Measurements from ENCODE around the gene PARD3.

PARD3 gene

GRCh38 chr10:34734918-34735317 lies 80.2 kb downstream of the PARD3 start:
- 100% methylated on average over 1 to 2 of the region's 3 CpGs for WGBS, 2 experiments
- peaks cover 13% of the 10 kb centered on the region for H3K4me1 ChIP-seq (ENCODE audit: control insufficient read depth, insufficient read depth, low read length)
- no peak overlapping the region for H3K27ac ChIP-seq (ENCODE audit: insufficient read depth, low read depth, low read length, poor library complexity, severe bottlenecking)
- no peaks in the 10 kb centered on the region for H3K36me3 ChIP-seq (ENCODE audit: control insufficient read depth, insufficient read depth, low read length)
- no peaks in the 10 kb centered on the region for H3K27me3 ChIP-seq (ENCODE audit: control insufficient read depth, insufficient read depth, low read length, poor library complexity, severe bottlenecking)
- no peak overlapping the region for H3K4me3 ChIP-seq (ENCODE audit: insufficient read depth, low read depth, low read length)
- no peaks in the 10 kb centered on the region for H3K9me3 ChIP-seq (ENCODE audit: control insufficient read depth, low read length)

GRCh38 chr10:34732926-34733325 lies 82.2 kb downstream of the PARD3 start:
- Histone ChIP-seq H3K4me3 (ENCODE audit: insufficient read depth, low read depth, low read length) (no peak overlapping the region), H3K9me3 (ENCODE audit: control insufficient read depth, low read length) (no peaks in the 10 kb centered on the region), H3K4me1 (ENCODE audit: control insufficient read depth, insufficient read depth, low read length) (peaks cover 6% of the 10 kb centered on the region), H3K27ac (ENCODE audit: insufficient read depth, low read depth, low read length, poor library complexity, severe bottlenecking) (no peak overlapping the region), H3K27me3 (ENCODE audit: control insufficient read depth, insufficient read depth, low read length, poor library complexity, severe bottlenecking) (no peaks in the 10 kb centered on the region), H3K36me3 (ENCODE audit: control insufficient read depth, insufficient read depth, low read length) (no peaks in the 10 kb centered on the region)
- 55 to 57% methylated on average over 4 of the region's 4 CpGs for WGBS, 2 experiments

GRCh38 chr10:34731885-34732701 lies 83.0 kb downstream of the PARD3 start:
- Histone ChIP-seq H3K27ac (ENCODE audit: insufficient read depth, low read depth, low read length, poor library complexity, severe bottlenecking) (no peak overlapping the region), H3K36me3 (ENCODE audit: control insufficient read depth, insufficient read depth, low read length) (no peaks in the 10 kb centered on the region), H3K4me3 (ENCODE audit: insufficient read depth, low read depth, low read length) (no peak overlapping the region), H3K27me3 (ENCODE audit: control insufficient read depth, insufficient read depth, low read length, poor library complexity, severe bottlenecking) (no peaks in the 10 kb centered on the region), H3K9me3 (ENCODE audit: control insufficient read depth, low read length) (no peaks in the 10 kb centered on the region), H3K4me1 (ENCODE audit: control insufficient read depth, insufficient read depth, low read length) (peaks cover 2% of the 10 kb centered on the region)
- WGBS, 2 experiments: 90 to 93% methylated on average over 6 to 7 of the region's 7 CpGs

GRCh38 chr10:34731213-34731612 lies 83.9 kb downstream of the PARD3 start:
- 96 to 99% methylated on average over 2 of the region's 2 CpGs for WGBS, 2 experiments
- Histone ChIP-seq H3K9me3 (ENCODE audit: control insufficient read depth, low read length) (no peaks in the 10 kb centered on the region), H3K27me3 (ENCODE audit: control insufficient read depth, insufficient read depth, low read length, poor library complexity, severe bottlenecking) (no peaks in the 10 kb centered on the region), H3K27ac (ENCODE audit: insufficient read depth, low read depth, low read length, poor library complexity, severe bottlenecking) (no peak overlapping the region), H3K4me1 (ENCODE audit: control insufficient read depth, insufficient read depth, low read length) (no peaks in the 10 kb centered on the region), H3K36me3 (ENCODE audit: control insufficient read depth, insufficient read depth, low read length) (no peaks in the 10 kb centered on the region), H3K4me3 (ENCODE audit: insufficient read depth, low read depth, low read length) (no peak overlapping the region)

DNA sequence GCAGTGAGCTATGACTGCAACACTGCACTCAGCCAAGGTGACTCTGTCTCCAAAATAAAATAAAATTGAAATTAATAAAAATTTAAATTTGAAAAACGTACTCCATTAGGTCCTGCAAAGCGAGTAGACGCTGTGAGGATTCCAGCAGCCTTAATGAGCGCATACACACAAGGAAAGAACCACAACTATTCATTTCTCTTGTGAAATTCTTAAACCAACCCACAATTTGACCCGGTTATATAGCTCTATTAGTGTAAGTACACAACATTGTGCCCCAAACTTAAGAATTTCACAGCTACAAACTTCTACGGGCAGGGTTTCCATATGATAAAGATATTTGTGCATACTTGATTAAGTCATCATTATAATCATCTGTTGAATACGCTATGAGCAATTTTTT lies 84.4 kb downstream of the PARD3 start:
- Histone ChIP-seq H3K9me3 (ENCODE audit: control insufficient read depth, low read length) (no peaks in the 10 kb centered on the region), H3K4me3 (ENCODE audit: insufficient read depth, low read depth, low read length) (no peak overlapping the region), H3K27ac (ENCODE audit: insufficient read depth, low read depth, low read length, poor library complexity, severe bottlenecking) (no peak overlapping the region), H3K36me3 (ENCODE audit: control insufficient read depth, insufficient read depth, low read length) (no peaks in the 10 kb centered on the region), H3K27me3 (ENCODE audit: control insufficient read depth, insufficient read depth, low read length, poor library complexity, severe bottlenecking) (no peaks in the 10 kb centered on the region), H3K4me1 (ENCODE audit: control insufficient read depth, insufficient read depth, low read length) (no peaks in the 10 kb centered on the region)
- WGBS, 2 experiments: 89 to 97% methylated on average over 6 to 7 of the region's 7 CpGs

DNA sequence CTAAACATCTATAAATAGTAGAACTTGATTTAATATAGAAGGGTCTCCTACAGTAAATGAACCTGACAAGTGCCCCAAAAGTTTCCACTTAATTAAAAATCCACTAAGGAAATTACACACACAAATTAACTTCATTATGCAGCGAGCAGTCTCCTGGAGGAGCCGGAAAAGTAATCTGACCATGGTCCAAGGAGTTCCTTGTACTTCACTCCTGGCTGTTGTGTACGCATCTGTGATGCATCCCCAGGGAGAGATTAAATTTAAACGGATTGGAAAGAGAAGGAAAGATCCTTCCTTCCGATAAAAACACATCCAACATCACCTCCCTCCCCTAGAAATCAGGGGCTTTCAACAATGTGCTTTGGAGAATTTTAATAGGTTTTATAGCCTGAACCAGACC lies 85.5 kb downstream of the PARD3 start:
- H3K27ac ChIP-seq (ENCODE audit: insufficient read depth, low read depth, low read length, poor library complexity, severe bottlenecking): no peak overlapping the region
- no peaks in the 10 kb centered on the region for H3K27me3 ChIP-seq (ENCODE audit: control insufficient read depth, insufficient read depth, low read length, poor library complexity, severe bottlenecking)
- no peak overlapping the region for H3K4me3 ChIP-seq (ENCODE audit: insufficient read depth, low read depth, low read length)
- H3K4me1 ChIP-seq (ENCODE audit: control insufficient read depth, insufficient read depth, low read length): no peaks in the 10 kb centered on the region
- H3K9me3 ChIP-seq (ENCODE audit: control insufficient read depth, low read length): no peaks in the 10 kb centered on the region
- 95 to 97% methylated on average over 3 to 4 of the region's 5 CpGs for WGBS, 2 experiments
- no peaks in the 10 kb centered on the region for H3K36me3 ChIP-seq (ENCODE audit: control insufficient read depth, insufficient read depth, low read length)

GRCh38 chr10:34728361-34728760 lies 86.7 kb downstream of the PARD3 start:
- no peaks in the 10 kb centered on the region for H3K4me1 ChIP-seq (ENCODE audit: control insufficient read depth, insufficient read depth, low read length)
- H3K36me3 ChIP-seq (ENCODE audit: control insufficient read depth, insufficient read depth, low read length): no peaks in the 10 kb centered on the region
- 89 to 91% methylated on average over 1 of the region's 1 CpG for WGBS, 2 experiments
- no peak overlapping the region for H3K4me3 ChIP-seq (ENCODE audit: insufficient read depth, low read depth, low read length)
- no peaks in the 10 kb centered on the region for H3K27me3 ChIP-seq (ENCODE audit: control insufficient read depth, insufficient read depth, low read length, poor library complexity, severe bottlenecking)
- no peaks in the 10 kb centered on the region for H3K9me3 ChIP-seq (ENCODE audit: control insufficient read depth, low read length)
- no peak overlapping the region for H3K27ac ChIP-seq (ENCODE audit: insufficient read depth, low read depth, low read length, poor library complexity, severe bottlenecking)

DNA sequence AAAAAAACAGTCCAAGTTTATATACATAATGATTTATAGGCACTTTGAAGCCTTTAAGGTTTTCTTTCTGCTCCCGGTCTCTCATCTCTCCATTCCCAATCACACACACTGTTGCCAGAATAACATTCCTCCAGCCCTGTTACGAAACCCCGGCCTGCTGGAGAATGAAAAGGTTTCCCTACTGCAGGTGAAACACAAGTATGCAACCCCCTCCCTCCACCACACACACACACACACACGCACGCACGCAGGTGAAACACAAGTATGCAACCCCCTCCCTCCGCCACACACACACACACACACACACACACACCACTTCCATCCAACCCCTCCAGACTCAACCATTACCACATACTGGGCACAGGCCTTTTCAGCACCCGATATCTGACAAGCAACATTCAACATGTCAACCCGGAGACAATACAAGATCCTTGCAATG lies 87.5 kb downstream of the PARD3 start:
- Histone ChIP-seq H3K27me3 (ENCODE audit: control insufficient read depth, insufficient read depth, low read length, poor library complexity, severe bottlenecking) (no peaks in the 10 kb centered on the region), H3K36me3 (ENCODE audit: control insufficient read depth, insufficient read depth, low read length) (no peaks in the 10 kb centered on the region), H3K9me3 (ENCODE audit: control insufficient read depth, low read length) (no peaks in the 10 kb centered on the region), H3K4me1 (ENCODE audit: control insufficient read depth, insufficient read depth, low read length) (no peaks in the 10 kb centered on the region), H3K27ac (ENCODE audit: insufficient read depth, low read depth, low read length, poor library complexity, severe bottlenecking) (no peak overlapping the region), H3K4me3 (ENCODE audit: insufficient read depth, low read depth, low read length) (no peak overlapping the region)
- 80% methylated on average over 9 of the region's 9 CpGs for WGBS, 2 experiments

DNA sequence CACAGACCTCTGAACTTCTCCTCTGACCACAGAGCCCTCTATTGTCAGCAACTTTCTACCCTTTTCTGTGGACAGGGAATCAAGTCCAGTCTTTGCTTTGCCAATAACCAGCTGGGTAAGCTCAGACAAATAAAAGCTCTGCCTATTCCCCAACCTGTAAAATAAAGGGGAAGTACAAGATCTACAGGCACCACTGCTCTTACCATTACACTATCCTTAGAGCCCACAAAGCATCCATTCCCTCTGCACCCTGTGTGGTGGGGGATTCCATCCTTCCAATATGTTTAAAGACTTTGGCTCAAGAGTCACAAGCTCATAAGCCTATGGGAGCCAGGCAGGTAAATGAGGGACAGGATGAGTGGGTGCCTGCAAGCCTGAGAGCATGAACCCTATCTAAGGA lies 88.2 kb downstream of the PARD3 start:
- Histone ChIP-seq H3K9me3 (ENCODE audit: control insufficient read depth, low read length) (no peaks in the 10 kb centered on the region), H3K36me3 (ENCODE audit: control insufficient read depth, insufficient read depth, low read length) (no peaks in the 10 kb centered on the region), H3K27me3 (ENCODE audit: control insufficient read depth, insufficient read depth, low read length, poor library complexity, severe bottlenecking) (no peaks in the 10 kb centered on the region), H3K4me1 (ENCODE audit: control insufficient read depth, insufficient read depth, low read length) (no peaks in the 10 kb centered on the region), H3K4me3 (ENCODE audit: insufficient read depth, low read depth, low read length) (no peak overlapping the region), H3K27ac (ENCODE audit: insufficient read depth, low read depth, low read length, poor library complexity, severe bottlenecking) (no peak overlapping the region)

GRCh38 chr10:34723750-34724149 lies 91.3 kb downstream of the PARD3 start:
- no peaks in the 10 kb centered on the region for H3K36me3 ChIP-seq (ENCODE audit: control insufficient read depth, insufficient read depth, low read length)
- H3K27me3 ChIP-seq (ENCODE audit: control insufficient read depth, insufficient read depth, low read length, poor library complexity, severe bottlenecking): no peaks in the 10 kb centered on the region
- no peaks in the 10 kb centered on the region for H3K9me3 ChIP-seq (ENCODE audit: control insufficient read depth, low read length)
- no peak overlapping the region for H3K27ac ChIP-seq (ENCODE audit: insufficient read depth, low read depth, low read length, poor library complexity, severe bottlenecking)
- 82 to 88% methylated on average over 9 to 10 of the region's 10 CpGs for WGBS, 2 experiments
- no peaks in the 10 kb centered on the region for H3K4me1 ChIP-seq (ENCODE audit: control insufficient read depth, insufficient read depth, low read length)
- no peak overlapping the region for H3K4me3 ChIP-seq (ENCODE audit: insufficient read depth, low read depth, low read length)

Data from ectodermal cell (in vitro differentiated cells).